Islet of Langerhans (tissue), 1 donor: ENCODE measurements around the gene AASS.

Experiments
- FAIRE-seq: peaks from one replicate; lab custom pipeline; 2011; peaks lifted over from hg19 to GRCh38; lab: Jason Lieb, UNC

The AASS gene

GRCh38 chr7:122038904-122039303 lies 105.1 kb downstream of the AASS start:
- FAIRE-seq: no peak

DNA sequence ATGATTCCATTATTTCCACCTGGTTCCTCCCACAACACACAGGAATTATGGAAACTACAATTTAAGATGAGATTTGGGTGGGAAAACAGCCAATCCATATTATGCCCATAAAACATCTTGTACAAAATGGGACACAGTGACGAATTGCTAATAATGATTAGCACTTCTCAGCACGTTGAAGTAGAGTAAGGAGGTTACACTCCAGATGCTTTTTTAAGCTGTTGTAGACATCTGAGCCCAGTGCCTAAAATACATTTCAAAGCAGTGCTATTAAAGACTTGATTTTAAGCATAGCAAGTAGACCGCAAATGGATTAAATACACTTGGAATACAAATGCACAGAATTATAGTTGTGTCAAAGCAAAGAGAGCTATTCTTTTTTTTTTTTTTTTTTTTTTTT lies 105.9 kb downstream of the AASS start:
- FAIRE-seq: no peak

GRCh38 chr7:122035876-122036275 lies 108.2 kb downstream of the AASS start:
- no peak for FAIRE-seq

DNA sequence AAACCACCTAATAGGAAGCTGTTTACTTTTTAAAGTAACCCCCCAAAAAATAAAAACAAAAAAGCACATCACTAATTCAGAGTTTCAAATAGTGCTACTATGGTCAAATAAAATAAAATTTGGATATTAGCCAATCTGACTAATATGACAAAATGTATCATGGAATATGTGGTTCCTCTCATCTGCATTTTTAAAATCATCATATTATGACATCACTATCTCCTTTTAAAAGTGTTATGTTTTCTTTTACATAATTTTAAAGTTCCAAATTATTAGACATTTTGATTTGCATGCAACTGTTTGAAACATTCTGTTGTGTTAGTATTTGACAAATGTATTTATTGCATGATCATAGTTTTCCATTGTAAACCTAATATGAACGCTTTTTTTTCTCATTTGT lies 110.4 kb downstream of the AASS start:
- no peak for FAIRE-seq

- no peak for FAIRE-seq
These were observed 117.0 kb downstream of the AASS start for GRCh38 chr7:122027058-122027457.
